ENCODE results near the gene ARFIP1.
"Not testable (repeated sequence)": the region's sequence is repeated elsewhere in the genome, so short reads cannot be mapped to it uniquely, and the experiment has no call there.

The ARFIP1 gene

DNA sequence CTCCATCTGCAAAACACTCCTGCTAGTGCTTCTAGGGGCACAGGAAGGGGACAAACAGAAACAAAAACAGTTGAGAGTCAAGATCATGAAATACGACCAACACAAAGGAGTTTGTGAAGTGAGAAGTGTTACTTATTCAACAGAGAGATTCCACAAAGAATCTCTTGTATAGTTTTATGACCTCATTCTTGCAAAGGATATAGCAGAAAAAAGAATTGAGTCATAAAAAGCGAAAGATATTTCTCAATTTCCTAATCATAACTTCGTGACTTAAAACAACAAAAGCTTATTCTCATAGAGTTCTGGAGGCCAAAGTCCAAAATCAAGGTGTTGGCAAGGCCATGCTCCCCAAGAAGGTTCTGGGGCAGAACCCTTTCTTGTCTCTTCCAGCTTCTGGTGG is 40.9 kb upstream of the ARFIP1 start:
- TF ChIP-seq, protein P1, sequence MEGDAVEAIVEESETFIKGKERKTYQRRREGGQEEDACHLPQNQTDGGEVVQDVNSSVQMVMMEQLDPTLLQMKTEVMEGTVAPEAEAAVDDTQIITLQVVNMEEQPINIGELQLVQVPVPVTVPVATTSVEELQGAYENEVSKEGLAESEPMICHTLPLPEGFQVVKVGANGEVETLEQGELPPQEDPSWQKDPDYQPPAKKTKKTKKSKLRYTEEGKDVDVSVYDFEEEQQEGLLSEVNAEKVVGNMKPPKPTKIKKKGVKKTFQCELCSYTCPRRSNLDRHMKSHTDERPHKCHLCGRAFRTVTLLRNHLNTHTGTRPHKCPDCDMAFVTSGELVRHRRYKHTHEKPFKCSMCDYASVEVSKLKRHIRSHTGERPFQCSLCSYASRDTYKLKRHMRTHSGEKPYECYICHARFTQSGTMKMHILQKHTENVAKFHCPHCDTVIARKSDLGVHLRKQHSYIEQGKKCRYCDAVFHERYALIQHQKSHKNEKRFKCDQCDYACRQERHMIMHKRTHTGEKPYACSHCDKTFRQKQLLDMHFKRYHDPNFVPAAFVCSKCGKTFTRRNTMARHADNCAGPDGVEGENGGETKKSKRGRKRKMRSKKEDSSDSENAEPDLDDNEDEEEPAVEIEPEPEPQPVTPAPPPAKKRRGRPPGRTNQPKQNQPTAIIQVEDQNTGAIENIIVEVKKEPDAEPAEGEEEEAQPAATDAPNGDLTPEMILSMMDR (IDR thresholded peaks at IDR 0.05; ENCODE audit: insufficient read depth, low read depth, low read length, missing control alignments), result no peak
- DNase-seq (ENCODE audit: low read depth), result peak; percentile 38
- no peak overlapping the region for H3K4me3 ChIP-seq (ENCODE audit: low read length)

DNA sequence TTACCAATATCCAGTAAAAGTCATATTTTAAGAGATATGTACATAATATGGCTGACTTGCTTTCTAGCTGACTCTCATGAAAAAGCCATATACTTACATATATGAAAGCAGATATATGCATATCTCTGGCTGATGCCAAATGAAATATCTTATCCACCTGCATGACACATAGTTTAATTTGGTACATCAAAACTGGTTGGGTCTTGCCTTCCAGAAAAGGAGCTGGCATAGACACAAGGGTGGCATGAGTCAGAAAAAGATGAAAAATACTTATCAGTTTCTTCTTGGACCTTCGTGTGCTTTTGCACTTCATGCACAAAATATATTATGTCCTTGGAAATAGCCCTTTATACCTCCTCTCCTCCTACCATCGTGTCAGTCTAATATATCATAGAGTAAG is 32.3 kb upstream of the ARFIP1 start:
- H3K4me3 ChIP-seq (ENCODE audit: low read length), result no peak overlapping the region
- TF ChIP-seq, protein P1 (IDR thresholded peaks at IDR 0.05; ENCODE audit: insufficient read depth, low read depth, low read length, missing control alignments), result no peak
- peak; percentile 75 for DNase-seq (ENCODE audit: low read depth)

DNA sequence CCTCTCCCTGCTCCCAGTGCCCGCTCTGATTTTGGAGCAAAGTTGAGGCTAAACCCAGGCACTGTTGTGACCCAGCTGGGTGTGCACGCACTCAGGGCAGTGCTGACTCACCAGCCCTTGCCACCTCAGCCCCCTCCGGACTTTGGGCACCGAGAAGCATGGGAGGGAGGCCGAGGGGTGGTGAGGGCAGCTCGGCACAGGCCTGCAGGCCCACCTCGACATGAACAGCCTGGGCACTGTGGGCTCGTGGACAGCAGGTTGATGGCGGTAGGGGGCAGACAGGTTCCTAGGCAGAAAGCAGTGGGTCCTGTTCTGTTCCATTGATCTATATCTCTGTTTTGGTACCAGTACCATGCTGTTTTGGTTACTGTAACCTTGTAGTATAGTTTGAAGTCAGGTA is 31.1 kb upstream of the ARFIP1 start:
- TF ChIP-seq, protein P1 (IDR thresholded peaks at IDR 0.05; ENCODE audit: insufficient read depth, low read depth, low read length, missing control alignments), result no peak
- no peak overlapping the region for H3K4me3 ChIP-seq (ENCODE audit: low read length)
- DNase-seq (ENCODE audit: low read depth), result no peak

DNA sequence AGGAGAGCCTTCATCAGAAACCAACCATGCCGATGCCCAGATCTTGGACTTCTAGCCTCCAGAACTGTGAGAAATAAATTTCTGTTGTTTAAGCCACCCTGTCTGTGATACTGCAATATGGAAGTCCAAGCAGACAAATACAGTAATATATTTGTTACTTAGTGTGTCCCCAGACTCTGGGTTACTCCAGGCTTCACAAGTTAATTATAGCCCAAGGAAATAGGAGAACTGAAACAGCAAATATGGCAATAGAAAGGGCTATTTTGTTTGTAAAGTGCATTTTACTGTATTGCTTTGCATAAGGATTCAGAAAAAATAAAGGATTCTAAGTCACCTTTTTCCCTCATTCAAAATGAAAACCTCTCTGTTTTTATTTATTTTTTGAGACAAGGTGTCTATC is 16.0 kb upstream of the ARFIP1 start:
- DNase-seq (ENCODE audit: low read depth), result no peak
- TF ChIP-seq, protein P1 (IDR thresholded peaks at IDR 0.05; ENCODE audit: insufficient read depth, low read depth, low read length, missing control alignments), result no peak
- no peak overlapping the region for H3K4me3 ChIP-seq (ENCODE audit: low read length)

DNA sequence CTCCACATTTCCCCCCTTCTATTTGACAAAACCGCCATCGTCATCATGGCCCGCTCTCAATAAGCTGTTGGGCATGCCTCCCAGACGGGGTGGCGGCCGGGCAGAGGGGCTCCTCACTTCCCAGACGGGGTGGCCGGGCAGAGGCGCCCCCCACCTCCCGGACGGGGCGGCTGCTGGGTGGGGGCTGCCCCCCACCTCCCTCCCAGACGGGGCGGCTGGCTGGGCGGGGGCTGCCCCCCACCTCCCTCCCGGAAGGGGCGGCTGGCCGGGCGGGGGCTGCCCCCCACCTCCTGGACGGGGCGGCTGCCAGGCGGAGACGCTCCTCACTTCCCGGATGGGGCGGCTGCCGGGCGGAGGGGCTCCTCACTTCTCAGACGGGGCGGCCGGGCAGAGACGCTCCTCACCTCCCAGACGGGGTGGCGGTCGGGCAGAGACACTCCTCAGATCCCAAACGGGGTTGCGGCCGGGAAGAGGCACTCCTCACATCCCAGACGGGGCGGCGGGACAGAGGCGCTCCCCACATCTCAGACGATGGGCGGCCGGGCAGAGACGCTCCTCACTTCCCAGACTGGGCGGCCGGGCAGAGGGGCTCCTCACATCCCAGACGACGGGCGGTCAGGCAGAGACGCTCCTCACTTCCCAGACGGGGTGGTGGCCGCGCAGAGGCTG is 14.6 kb upstream of the ARFIP1 start:
- H3K4me3 ChIP-seq (ENCODE audit: low read length); DNase-seq (ENCODE audit: low read depth): not testable (repeated sequence)

DNA sequence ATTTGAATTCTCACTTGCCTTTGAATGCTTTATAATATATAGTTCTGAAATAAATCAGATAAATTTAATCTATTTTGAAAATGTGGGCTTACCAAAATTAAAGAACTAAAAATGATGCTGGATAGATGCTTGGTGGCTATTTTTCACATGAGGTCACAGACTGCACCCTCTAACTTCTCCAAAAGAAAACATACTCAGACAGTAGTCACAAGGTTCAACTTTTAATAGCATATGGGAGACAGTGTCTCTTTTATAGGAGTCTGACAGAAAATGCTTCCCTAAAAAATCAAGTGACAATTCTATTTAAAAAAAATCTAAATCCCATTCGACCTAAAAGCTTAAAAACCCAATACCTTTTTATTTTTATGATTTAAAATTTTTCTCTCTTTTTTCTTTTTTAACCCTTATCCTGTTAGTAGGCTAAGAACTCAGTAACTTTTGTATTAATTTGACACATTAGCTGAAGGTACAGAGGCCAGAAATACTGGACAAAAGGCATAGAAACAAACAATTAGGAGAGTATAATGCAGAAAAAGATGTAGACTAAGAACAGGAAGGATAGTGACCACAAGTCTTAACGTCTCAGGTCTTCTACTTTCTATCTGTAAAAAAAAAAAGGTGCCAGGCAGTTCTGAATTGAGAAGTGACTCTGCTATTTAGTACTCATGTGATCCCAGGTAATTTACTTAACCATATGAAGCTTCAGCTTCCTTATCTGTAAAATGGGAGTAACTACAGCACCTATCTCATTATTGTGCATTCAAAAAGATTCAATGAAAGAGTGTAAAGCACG is 7.8 kb upstream of the ARFIP1 start:
- TF ChIP-seq, protein P1 (IDR thresholded peaks at IDR 0.05; ENCODE audit: insufficient read depth, low read depth, low read length, missing control alignments), result no peak
- no peak for DNase-seq (ENCODE audit: low read depth)
- no peak overlapping the region for H3K4me3 ChIP-seq (ENCODE audit: low read length)

DNA sequence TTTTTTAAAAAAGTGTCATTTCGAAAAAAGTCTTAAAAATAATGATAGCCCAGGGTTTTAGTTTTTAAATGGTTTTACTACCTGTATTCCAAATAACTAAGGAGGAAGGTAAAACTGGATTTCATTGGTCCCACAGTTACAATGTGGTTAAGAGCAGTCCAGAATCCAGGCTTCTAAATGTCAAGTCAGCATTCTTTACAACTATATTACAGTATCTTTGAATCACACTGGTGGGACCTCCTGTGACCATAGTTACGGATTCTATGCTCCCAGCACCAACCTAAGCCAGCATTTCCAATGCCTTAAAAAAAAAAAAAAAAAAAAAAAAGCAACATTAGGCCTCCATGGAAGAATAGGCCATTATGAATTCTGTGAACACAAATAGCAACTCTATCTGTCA is 6.4 kb upstream of the ARFIP1 start:
- TF ChIP-seq, protein P1 (IDR thresholded peaks at IDR 0.05; ENCODE audit: insufficient read depth, low read depth, low read length, missing control alignments), result no peak
- H3K4me3 ChIP-seq (ENCODE audit: low read length), result no peak overlapping the region
- no peak for DNase-seq (ENCODE audit: low read depth)
